ENCODE data around the gene DPM1.
A peak's percentile ranks its signal among the peaks of the same experiment; 100 is the strongest.

The DPM1 gene

DNA sequence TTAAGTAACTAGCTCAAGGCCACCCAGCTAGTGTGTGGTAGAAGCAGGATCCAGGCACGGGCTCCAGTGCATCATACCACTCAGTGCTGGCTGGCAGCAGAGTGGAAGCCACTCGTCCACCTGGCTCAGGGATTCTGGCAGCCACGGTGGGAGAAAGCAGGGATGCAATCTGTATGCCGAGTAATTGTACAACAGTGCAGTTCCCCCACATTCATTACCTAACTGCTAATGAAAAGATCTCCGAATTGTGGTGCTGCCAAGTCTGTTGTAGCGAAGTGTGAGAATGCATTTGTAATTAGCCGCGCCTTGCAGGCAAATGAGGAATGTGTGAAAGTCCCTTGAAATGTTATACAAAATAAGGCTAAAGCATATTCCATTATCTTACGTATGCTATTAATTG, 35.5 kb upstream of the DPM1 start:
- Histone ChIP-seq H3K27ac (ENCODE audit: low read length) (no peak overlapping the region), H3K36me3 (ENCODE audit: control insufficient read depth in 2 of 2, insufficient read depth in 2 of 2, low read length in 2 of 2) (no peaks in the 10 kb centered on the region), H3K4me3 (ENCODE audit: low read length in 2 of 2) (no peak overlapping the region), H3K9ac (ENCODE audit: low read length in 2 of 2) (no peak overlapping the region), H3K27me3 (ENCODE audit: control insufficient read depth in 1 of 2, insufficient read depth in 2 of 2, low read length in 2 of 2) (peaks cover 0 to 5% of the 10 kb centered on the region in 2 donors), H3K4me1 (ENCODE audit: control insufficient read depth, insufficient read depth, low read length) (no peaks in the 10 kb centered on the region), H3K9me3 (ENCODE audit: control insufficient read depth in 2 of 2, low read length in 2 of 2) (no peaks in the 10 kb centered on the region)

DNA sequence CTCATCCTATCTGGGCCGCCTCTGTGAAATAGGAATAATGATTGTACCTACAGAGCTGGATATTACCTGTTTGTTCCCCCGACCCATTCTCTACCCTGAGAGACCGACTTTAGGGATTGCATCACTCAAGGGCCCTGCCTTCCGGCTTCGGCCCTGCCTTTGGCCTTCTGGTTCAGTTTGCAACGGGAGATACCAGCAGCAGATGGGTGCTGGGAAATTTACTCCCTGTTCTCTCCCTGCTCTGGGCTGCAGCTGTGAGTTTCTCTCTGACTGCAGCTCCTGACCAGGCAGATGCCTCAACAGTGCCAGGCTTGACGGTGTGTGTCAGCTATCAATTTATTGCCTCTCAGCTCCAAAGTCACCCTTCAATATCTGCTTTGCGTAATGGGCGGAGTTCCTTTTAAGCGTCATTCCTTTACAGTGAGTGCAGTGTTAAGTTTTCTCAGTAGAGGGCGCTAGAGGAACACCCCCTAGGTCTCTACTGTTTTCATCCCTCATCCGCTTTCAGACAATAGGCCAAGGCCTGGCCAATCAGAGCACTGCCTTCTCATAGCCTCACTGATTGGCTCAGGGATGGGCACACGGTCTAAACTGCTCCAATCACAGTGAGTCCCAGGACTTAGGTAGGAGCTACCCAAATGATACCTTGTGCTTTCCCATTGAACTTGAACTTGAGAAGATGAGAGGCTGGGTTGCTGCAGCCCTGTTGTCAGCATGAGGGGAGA, 34.6 kb upstream of the DPM1 start:
- Histone ChIP-seq H3K4me1 (ENCODE audit: control insufficient read depth, insufficient read depth, low read length) (no peaks in the 10 kb centered on the region), H3K9ac (ENCODE audit: low read length in 2 of 2) (no peak overlapping the region), H3K36me3 (ENCODE audit: control insufficient read depth in 2 of 2, insufficient read depth in 2 of 2, low read length in 2 of 2) (no peaks in the 10 kb centered on the region), H3K9me3 (ENCODE audit: control insufficient read depth in 2 of 2, low read length in 2 of 2) (no peaks in the 10 kb centered on the region), H3K27ac (ENCODE audit: low read length) (no peak overlapping the region), H3K27me3 (ENCODE audit: control insufficient read depth in 1 of 2, insufficient read depth in 2 of 2, low read length in 2 of 2) (peaks cover 0 to 4% of the 10 kb centered on the region in 2 donors), H3K4me3 (ENCODE audit: low read length in 2 of 2) (no peak overlapping the region)

DNA sequence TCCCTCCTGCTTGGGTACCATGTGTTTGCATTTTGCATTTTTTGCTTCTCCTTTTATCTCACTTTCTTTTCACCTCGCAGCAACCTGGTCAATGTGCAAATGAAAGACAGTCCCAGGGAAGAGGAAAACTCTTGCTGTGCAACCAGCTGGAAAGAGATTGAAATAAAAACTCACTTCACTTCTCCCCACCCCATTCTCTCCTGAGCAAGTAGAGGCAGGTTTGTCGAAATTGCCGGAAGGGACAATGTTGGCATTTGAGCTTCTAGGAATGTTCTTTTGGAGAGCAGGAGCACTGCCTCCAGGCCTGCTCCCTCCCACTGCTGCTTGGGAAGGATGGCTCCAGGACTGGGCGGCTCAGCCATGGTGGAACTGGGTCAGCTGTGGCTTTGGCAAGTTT, 34.0 kb upstream of the DPM1 start:
- Histone ChIP-seq H3K4me3 (ENCODE audit: low read length in 2 of 2) (no peak overlapping the region), H3K36me3 (ENCODE audit: control insufficient read depth in 2 of 2, insufficient read depth in 2 of 2, low read length in 2 of 2) (no peaks in the 10 kb centered on the region), H3K9me3 (ENCODE audit: control insufficient read depth in 2 of 2, low read length in 2 of 2) (no peaks in the 10 kb centered on the region), H3K4me1 (ENCODE audit: control insufficient read depth, insufficient read depth, low read length) (no peaks in the 10 kb centered on the region), H3K27ac (ENCODE audit: low read length) (no peak overlapping the region), H3K27me3 (ENCODE audit: control insufficient read depth in 1 of 2, insufficient read depth in 2 of 2, low read length in 2 of 2) (peaks cover 0 to 4% of the 10 kb centered on the region in 2 donors), H3K9ac (ENCODE audit: low read length in 2 of 2) (no peak overlapping the region)

DNA sequence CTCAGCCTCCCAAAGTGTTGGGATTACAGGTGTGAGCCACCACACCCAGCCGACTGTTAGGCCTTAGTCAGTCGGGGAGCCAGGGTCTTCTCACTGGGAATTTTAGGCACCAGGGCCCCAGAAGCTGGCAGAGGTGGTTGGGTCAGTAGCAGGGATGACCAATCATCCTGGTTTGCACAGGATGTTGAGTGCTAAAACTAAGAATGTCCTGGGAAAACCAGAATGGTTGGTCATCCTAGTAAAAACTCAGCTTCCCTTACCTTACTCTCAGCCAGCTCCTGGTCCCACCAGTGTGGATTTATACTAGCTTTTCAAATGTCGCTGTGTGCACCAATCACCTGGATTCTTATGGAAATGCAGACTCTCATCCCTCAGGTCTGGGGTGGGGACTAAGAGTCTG, 32.7 kb upstream of the DPM1 start:
- H3K4me1 ChIP-seq (ENCODE audit: control insufficient read depth, insufficient read depth, low read length), result no peaks in the 10 kb centered on the region
- H3K27ac ChIP-seq (ENCODE audit: low read length), result no peak overlapping the region
- H3K4me3 ChIP-seq (ENCODE audit: low read length in 2 of 2), result no peak overlapping the region
- H3K9me3 ChIP-seq (ENCODE audit: control insufficient read depth in 2 of 2, low read length in 2 of 2), result no peaks in the 10 kb centered on the region
- peaks cover 0 to 4% of the 10 kb centered on the region in 2 donors for H3K27me3 ChIP-seq (ENCODE audit: control insufficient read depth in 1 of 2, insufficient read depth in 2 of 2, low read length in 2 of 2)
- no peaks in the 10 kb centered on the region for H3K36me3 ChIP-seq (ENCODE audit: control insufficient read depth in 2 of 2, insufficient read depth in 2 of 2, low read length in 2 of 2)
- no peak overlapping the region for H3K9ac ChIP-seq (ENCODE audit: low read length in 2 of 2)

DNA sequence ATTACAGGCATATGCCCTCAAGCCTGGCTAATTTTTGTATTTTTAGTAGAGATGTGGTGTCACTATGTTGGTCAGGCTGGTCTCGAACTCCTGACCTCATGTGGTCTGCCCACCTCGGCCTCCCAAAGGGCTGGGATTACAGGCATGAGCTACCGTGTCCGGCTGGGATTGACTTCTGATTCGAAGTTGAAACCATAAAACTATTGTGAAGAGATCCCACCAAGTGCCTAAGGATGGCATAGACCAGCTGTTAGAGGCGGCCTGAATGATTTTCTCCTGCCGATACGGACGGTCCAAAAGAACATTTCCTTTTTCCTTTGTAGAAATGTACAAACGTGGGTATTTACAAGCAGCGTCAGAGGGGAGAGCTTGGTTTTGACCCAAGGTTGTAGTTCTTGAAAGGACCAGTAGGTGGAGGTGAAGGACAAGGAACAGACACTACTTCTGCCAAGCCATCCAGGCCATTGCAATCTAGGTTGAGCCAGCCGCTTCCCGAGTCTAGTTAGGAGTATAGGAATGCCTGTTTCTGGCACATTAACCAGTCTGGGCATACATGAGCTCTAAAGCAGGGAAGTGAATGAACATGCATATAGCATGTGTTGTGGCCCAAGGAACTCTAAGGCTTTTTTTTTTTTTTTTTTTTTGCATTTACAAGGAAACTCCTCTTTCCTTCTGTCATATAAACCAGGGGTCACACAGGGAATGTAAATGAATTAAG, 29.3 kb upstream of the DPM1 start:
- Histone ChIP-seq H3K4me3 (ENCODE audit: low read length in 2 of 2) (no peak overlapping the region), H3K27ac (ENCODE audit: low read length) (no peak overlapping the region), H3K27me3 (ENCODE audit: control insufficient read depth in 1 of 2, insufficient read depth in 2 of 2, low read length in 2 of 2) (peaks cover 0 to 3% of the 10 kb centered on the region in 2 donors), H3K9me3 (ENCODE audit: control insufficient read depth in 2 of 2, low read length in 2 of 2) (no peaks in the 10 kb centered on the region), H3K9ac (ENCODE audit: low read length in 2 of 2) (peak overlapping the region in 1 of 2 donors; percentile 47), H3K36me3 (ENCODE audit: control insufficient read depth in 2 of 2, insufficient read depth in 2 of 2, low read length in 2 of 2) (no peaks in the 10 kb centered on the region), H3K4me1 (ENCODE audit: control insufficient read depth, insufficient read depth, low read length) (no peaks in the 10 kb centered on the region)

DNA sequence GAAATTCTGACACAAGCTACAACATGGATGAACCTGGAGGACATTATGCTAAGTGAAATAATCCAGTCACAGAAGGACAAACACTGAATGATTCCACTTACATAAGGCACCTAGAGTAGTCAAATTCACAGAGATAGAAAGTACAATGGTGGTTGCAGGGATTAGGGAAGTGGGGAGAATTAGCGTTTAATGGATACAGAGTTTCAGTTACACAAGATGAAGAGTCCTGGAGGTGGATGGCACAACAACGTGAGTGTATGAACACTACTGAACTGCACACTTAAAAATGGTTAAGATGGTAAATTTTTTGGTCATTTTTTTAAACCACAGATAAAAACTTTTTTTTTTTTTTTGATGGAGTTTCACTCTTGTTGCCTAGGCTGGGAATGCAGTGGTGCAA, 25.0 kb upstream of the DPM1 start:
- Histone ChIP-seq H3K4me1 (ENCODE audit: control insufficient read depth, insufficient read depth, low read length) (peaks cover 6% of the 10 kb centered on the region), H3K9me3 (ENCODE audit: control insufficient read depth in 2 of 2, low read length in 2 of 2) (no peaks in the 10 kb centered on the region), H3K27me3 (ENCODE audit: control insufficient read depth in 1 of 2, insufficient read depth in 2 of 2, low read length in 2 of 2) (peaks cover 3 to 5% of the 10 kb centered on the region in 2 donors)

DNA sequence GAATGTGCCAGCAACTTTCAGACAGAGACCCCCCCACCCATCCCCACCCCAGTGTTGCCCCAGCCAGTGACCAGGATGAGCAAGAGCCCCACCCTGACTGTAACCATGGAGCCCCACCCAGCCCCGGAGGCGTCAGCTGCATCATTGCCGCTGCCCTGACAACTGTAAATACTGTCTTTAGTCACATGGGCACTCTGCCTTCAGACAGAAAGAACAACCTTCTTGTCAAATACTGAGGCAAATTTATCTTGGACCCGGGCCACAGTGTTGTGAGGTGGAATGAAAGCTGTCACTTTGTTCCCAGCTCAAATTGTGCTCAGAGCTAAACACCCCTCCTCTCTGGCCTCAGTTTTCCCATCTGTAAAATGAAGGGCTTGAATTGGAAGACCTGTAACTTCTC, 24.0 kb upstream of the DPM1 start:
- no peak overlapping the region for H3K9ac ChIP-seq (ENCODE audit: low read length in 2 of 2)
- no peak overlapping the region for H3K27ac ChIP-seq (ENCODE audit: low read length)
- H3K27me3 ChIP-seq (ENCODE audit: control insufficient read depth in 1 of 2, insufficient read depth in 2 of 2, low read length in 2 of 2), result peaks cover 5 to 6% of the 10 kb centered on the region in 2 donors
- no peaks in the 10 kb centered on the region for H3K9me3 ChIP-seq (ENCODE audit: control insufficient read depth in 2 of 2, low read length in 2 of 2)
- H3K4me1 ChIP-seq (ENCODE audit: control insufficient read depth, insufficient read depth, low read length), result peaks cover 6% of the 10 kb centered on the region
- no peak overlapping the region for H3K4me3 ChIP-seq (ENCODE audit: low read length in 2 of 2)
- H3K36me3 ChIP-seq (ENCODE audit: control insufficient read depth in 2 of 2, insufficient read depth in 2 of 2, low read length in 2 of 2), result no peaks in the 10 kb centered on the region

More for the DNA sequence above, 25.0 kb upstream of the DPM1 start:
- Histone ChIP-seq H3K4me3 (ENCODE audit: low read length in 2 of 2) (no peak overlapping the region), H3K9ac (ENCODE audit: low read length in 2 of 2) (no peak overlapping the region), H3K27ac (ENCODE audit: low read length) (no peak overlapping the region), H3K36me3 (ENCODE audit: control insufficient read depth in 2 of 2, insufficient read depth in 2 of 2, low read length in 2 of 2) (no peaks in the 10 kb centered on the region)

DNA sequence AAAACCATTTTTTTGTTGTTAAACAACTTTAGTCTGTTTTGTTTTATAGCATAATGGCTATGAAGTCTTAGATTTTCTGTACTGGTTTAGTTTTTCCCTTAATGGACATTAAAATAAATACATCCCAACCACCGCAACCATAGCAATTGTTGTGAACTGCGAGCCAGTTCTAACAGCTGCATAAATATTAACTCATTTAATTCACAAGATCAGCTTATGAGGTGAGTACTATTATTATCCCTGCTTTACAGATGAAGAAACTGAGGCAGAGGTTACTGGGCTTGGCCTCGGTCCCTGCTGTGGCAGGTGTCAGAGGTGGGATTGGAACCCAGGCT, 23.3 kb upstream of the DPM1 start:
- Histone ChIP-seq H3K4me3 (ENCODE audit: low read length in 2 of 2) (no peak overlapping the region), H3K27ac (ENCODE audit: low read length) (no peak overlapping the region), H3K27me3 (ENCODE audit: control insufficient read depth in 1 of 2, insufficient read depth in 2 of 2, low read length in 2 of 2) (peaks cover 5 to 6% of the 10 kb centered on the region in 2 donors), H3K9me3 (ENCODE audit: control insufficient read depth in 2 of 2, low read length in 2 of 2) (no peaks in the 10 kb centered on the region), H3K4me1 (ENCODE audit: control insufficient read depth, insufficient read depth, low read length) (peaks cover 6% of the 10 kb centered on the region), H3K36me3 (ENCODE audit: control insufficient read depth in 2 of 2, insufficient read depth in 2 of 2, low read length in 2 of 2) (no peaks in the 10 kb centered on the region), H3K9ac (ENCODE audit: low read length in 2 of 2) (no peak overlapping the region)

DNA sequence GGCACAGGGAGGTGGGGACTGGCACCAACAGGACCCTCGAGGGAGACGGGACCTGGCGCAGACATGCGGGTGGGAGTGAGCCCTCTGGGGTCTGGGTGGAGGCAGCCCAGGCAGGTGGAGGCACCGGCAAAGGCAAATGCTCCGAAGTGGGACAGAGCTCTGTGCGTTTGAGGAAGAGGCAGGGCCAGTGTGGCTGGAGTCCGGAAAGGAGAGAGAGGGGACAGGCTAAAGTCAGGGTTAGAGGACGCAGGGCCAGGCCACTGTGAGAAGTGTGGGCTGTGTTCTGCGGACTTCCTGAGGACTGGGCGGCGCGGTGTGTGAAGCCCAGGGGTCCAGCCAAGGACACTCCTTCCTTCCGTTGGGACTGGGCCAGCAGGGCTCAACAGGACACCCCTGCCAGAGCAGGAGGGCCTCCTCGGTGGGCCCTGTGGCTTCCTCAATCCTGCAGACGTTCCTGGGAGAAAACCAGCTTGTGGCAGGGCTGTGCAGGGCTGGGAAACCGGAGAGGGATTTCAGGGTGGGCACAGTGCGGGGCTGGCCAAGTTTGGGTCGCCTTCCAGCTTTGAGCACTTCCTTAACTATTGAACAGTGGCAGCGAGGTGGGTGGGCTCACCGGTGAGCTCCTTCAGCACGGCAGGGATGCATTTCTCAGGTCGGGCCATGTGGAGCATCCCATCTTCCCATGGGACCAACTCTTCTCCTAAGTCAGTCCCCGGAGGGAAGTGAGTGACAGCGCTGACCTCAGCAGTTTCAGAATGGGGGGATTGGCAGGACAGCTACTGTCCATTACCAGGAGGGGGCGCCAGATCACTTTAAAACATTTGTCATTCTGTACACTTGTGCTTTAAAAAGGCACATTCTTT, 22.8 kb upstream of the DPM1 start:
- H3K9me3 ChIP-seq (ENCODE audit: control insufficient read depth in 2 of 2, low read length in 2 of 2), result no peaks in the 10 kb centered on the region
- no peaks in the 10 kb centered on the region for H3K36me3 ChIP-seq (ENCODE audit: control insufficient read depth in 2 of 2, insufficient read depth in 2 of 2, low read length in 2 of 2)
- H3K27ac ChIP-seq (ENCODE audit: low read length), result no peak overlapping the region
- no peak overlapping the region for H3K4me3 ChIP-seq (ENCODE audit: low read length in 2 of 2)
- H3K27me3 ChIP-seq (ENCODE audit: control insufficient read depth in 1 of 2, insufficient read depth in 2 of 2, low read length in 2 of 2), result peaks cover 5 to 6% of the 10 kb centered on the region in 2 donors
- H3K9ac ChIP-seq (ENCODE audit: low read length in 2 of 2), result no peak overlapping the region
- peaks cover 6% of the 10 kb centered on the region for H3K4me1 ChIP-seq (ENCODE audit: control insufficient read depth, insufficient read depth, low read length)

DNA sequence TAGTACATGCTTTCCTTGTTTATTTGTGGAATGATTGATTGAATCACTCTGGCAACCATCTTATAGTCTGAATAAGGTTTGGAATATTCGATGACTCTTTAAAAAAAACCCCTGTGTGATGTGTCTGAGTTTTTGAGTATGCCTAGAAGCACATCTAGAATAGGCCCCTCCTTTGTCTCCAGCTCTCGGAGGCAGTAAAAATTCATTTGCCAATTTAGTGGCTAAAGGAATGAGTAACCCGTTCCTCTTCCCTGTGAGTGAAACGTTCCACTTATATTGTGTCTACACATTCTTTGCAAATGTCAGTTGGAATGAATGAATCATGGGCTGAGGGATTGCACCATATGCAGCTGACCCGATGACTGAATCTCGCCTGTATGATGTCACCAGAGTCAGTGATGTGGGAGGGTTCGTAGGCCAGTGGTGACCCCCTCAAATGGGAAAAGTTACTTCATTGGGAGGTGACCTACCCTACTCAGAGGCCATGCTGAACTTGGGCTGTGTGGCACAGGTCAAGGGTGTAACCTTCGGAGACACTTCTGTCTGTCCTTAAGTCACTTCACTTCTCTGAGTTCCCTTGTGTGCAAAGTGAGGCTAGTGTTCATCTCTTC, 21.8 kb upstream of the DPM1 start:
- Histone ChIP-seq H3K27ac (ENCODE audit: low read length) (no peak overlapping the region), H3K4me3 (ENCODE audit: low read length in 2 of 2) (no peak overlapping the region), H3K9me3 (ENCODE audit: control insufficient read depth in 2 of 2, low read length in 2 of 2) (no peaks in the 10 kb centered on the region), H3K9ac (ENCODE audit: low read length in 2 of 2) (no peak overlapping the region), H3K27me3 (ENCODE audit: control insufficient read depth in 1 of 2, insufficient read depth in 2 of 2, low read length in 2 of 2) (peaks cover 5 to 6% of the 10 kb centered on the region in 2 donors), H3K4me1 (ENCODE audit: control insufficient read depth, insufficient read depth, low read length) (peaks cover 6% of the 10 kb centered on the region), H3K36me3 (ENCODE audit: control insufficient read depth in 2 of 2, insufficient read depth in 2 of 2, low read length in 2 of 2) (no peaks in the 10 kb centered on the region)

Data from stomach smooth muscle (tissue), 2 donors.